GM12878 (cell line): ENCODE measurements around the gene CCDC120. TPM values are rescaled to one million over a fixed set of nuclear protein-coding genes. Genes with fewer than 3 reads are reported as not detected.

Experiments used
- ATAC-seq: fragments of 200-7000 bp; cut with Tn5 transposase; 3 replicates; pipeline ENCODE4 v1.9.1; 2020; ENCODE audit warnings: mild to moderate bottlenecking, moderate library complexity
- BruUV-seq: library from RNA; stranded (reverse); fragments of 400-500 nt; replicated peaks from 2 replicates; lab custom pipeline; 2021; lab: Mats Ljungman, UMichigan
- CTCF ChIA-PET: fragments of 300-600 bp; sonication (Branson Sonifier 250); formaldehyde crosslinking; extraction: SDS; loops from one replicate; lab custom pipeline; 2021; ENCODE audit warnings: inconsistent platforms; lab: Yijun Ruan, JAX
- POLR2A ChIA-PET: fragments of 350-600 bp; formaldehyde crosslinking; extraction: SDS; loops from one replicate; lab custom pipeline; 2021; ENCODE audit warnings: inconsistent platforms; lab: Charles Lee
- RAD21 ChIA-PET: fragments of 300-600 bp; sonication (Branson Sonifier 250); formaldehyde crosslinking; loops from one replicate; lab custom pipeline; 2023; ENCODE audit warnings: antibody characterized with exemption; ENCODE audit not compliant: unreplicated experiment; lab: Charles Lee
- SMC1A ChIA-PET: fragments of 300-600 bp; sonication (Branson Sonifier 250); formaldehyde crosslinking; loops from one replicate; lab custom pipeline; 2023; ENCODE audit not compliant: unreplicated experiment, uncharacterized antibody; lab: Charles Lee
- DNase-seq: peaks from one replicate; pipeline ENCODE4 v3.0.0-alpha.2; 2011; ENCODE audit warnings: low read depth, low spot score
- FAIRE-seq: peaks from 3 replicates; lab custom pipeline; 2011; peaks lifted over from hg19 to GRCh38; lab: Jason Lieb, UNC
- H2AFZ ChIP-seq: 2 replicates; pipeline ENCODE4 v1.6.0; 2011; ENCODE audit warnings: low read depth, low read length, control low read depth; ENCODE audit not compliant: control insufficient read depth
- H3K27ac ChIP-seq: 2 replicates; pipeline ENCODE4 v1.5.1; 2011; ENCODE audit warnings: control low read depth; ENCODE audit not compliant: control insufficient read depth, insufficient read depth
- H3K27me3 ChIP-seq, 2 experiments: replicated peaks in 1 of 2; 2 replicates each; pipeline versions ENCODE4 v1.6.0 to v1.6.1; 2011; ENCODE audit warnings: low read length in 1 of 2; ENCODE audit not compliant: control insufficient read depth in 2 of 2, insufficient read depth in 2 of 2
- H3K36me3 ChIP-seq, 2 experiments: 2 replicates each; pipeline ENCODE4 v1.5.1; 2011; ENCODE audit warnings: low read length in 1 of 2; ENCODE audit not compliant: control insufficient read depth in 2 of 2, insufficient read depth in 2 of 2
- H3K4me1 ChIP-seq: 2 replicates; pipeline ENCODE4 v1.6.1; 2011; ENCODE audit warnings: mild to moderate bottlenecking, low read length, moderate library complexity, mixed read lengths; ENCODE audit not compliant: control insufficient read depth, insufficient read depth
- H3K4me2 ChIP-seq: 2 replicates; pipeline ENCODE4 v1.6.0; 2011; ENCODE audit warnings: control low read depth; ENCODE audit not compliant: control insufficient read depth, insufficient read depth
- H3K4me3 ChIP-seq: fragments of 200-600 bp; sonication (generic); 2 replicates; pipeline ENCODE4 v1.5.1; 2016
- H3K79me2 ChIP-seq: 2 replicates; pipeline ENCODE4 v1.6.0; 2011; ENCODE audit warnings: low read length; ENCODE audit not compliant: control insufficient read depth, insufficient read depth
- H3K9ac ChIP-seq: 2 replicates; pipeline ENCODE4 v1.8.0; 2011; ENCODE audit warnings: low read length, control low read depth, mixed read lengths; ENCODE audit not compliant: control insufficient read depth, insufficient read depth
- H3K9me3 ChIP-seq: replicated peaks from 3 replicates; pipeline ENCODE4 v1.5.1; 2011; ENCODE audit warnings: mild to moderate bottlenecking, low read length; ENCODE audit not compliant: control insufficient read depth, insufficient read depth
- H4K20me1 ChIP-seq: 2 replicates; pipeline ENCODE4 v1.6.0; 2011; ENCODE audit not compliant: control insufficient read depth, insufficient read depth
- DPF2 ChIP-seq: fragments of 450-650 bp; IDR thresholded peaks from 2 replicates; pipeline ENCODE4 v1.6.1; 2017; ENCODE audit warnings: mild to moderate bottlenecking
- ELK1 ChIP-seq: IDR thresholded peaks from 2 replicates; pipeline ENCODE4 v1.6.1; 2012; ENCODE audit warnings: low read depth, low read length, improper control_type of control experiment
- IRF4 ChIP-seq: IDR thresholded peaks from 2 replicates; pipeline ENCODE4 v1.6.1; 2011; ENCODE audit warnings: low read depth, low read length
- MAX ChIP-seq: IDR thresholded peaks from 2 replicates; pipeline ENCODE4 v1.6.1; 2012; ENCODE audit warnings: low read depth, low read length, improper control_type of control experiment
- MEF2B ChIP-seq: fragments of 450-650 bp; IDR thresholded peaks from 2 replicates; pipeline ENCODE4 v1.6.1; 2018; ENCODE audit warnings: mild to moderate bottlenecking, moderate library complexity; ENCODE audit not compliant: partially characterized antibody, poor library complexity, severe bottlenecking
- RELB ChIP-seq: fragments of 450-650 bp; IDR thresholded peaks from 2 replicates; pipeline ENCODE4 v1.6.1; 2017; ENCODE audit warnings: low read depth, mild to moderate bottlenecking, moderate library complexity
- RFX5 ChIP-seq: IDR thresholded peaks from 2 replicates; pipeline ENCODE4 v1.6.1; 2011; ENCODE audit warnings: low read depth, low read length, improper control_type of control experiment
- SP1 ChIP-seq: IDR thresholded peaks from one replicate; pipeline ENCODE4 v1.6.1; 2011; ENCODE audit warnings: low read depth, low read length
- ZNF592 ChIP-seq: fragments of 450-650 bp; IDR thresholded peaks from 2 replicates; pipeline ENCODE4 v1.6.1; 2017; ENCODE audit warnings: mild to moderate bottlenecking, moderate library complexity
- WGBS: methylation state at CpG from one replicate; pipeline ENCODE4 v1.1.6; 2016; ENCODE audit warnings: low lambda C conversion rate; ENCODE audit not compliant: insufficient replicate concordance, insufficient coverage; ENCODE audit errors: missing lambda C conversion rate; 5-methylcytosine and 5-hydroxymethylcytosine counted together
- in situ Hi-C: fragments of 300-500 bp; cut with MboI; formaldehyde crosslinking; loops from 9 replicates; pipeline ENCODE4 v1.14.3; 2018; ENCODE audit warnings: mixed read lengths
- intact Hi-C: fragments of 100-400 bp; cut with micrococcal nuclease; formaldehyde crosslinking; loops from one replicate; pipeline ENCODE4 v1.14.2; 2022; ENCODE audit not compliant: unreplicated experiment
- polyA plus RNA-seq, 11 experiments: library from polyadenylated mRNA; depleted of rRNA in 4 of 11; unstranded in 6 of 11; stranded (reverse) in 5 of 11; fragments of >200 nt; fragmentation: Nextera tagmentation in 4 of 11; fragmentation: Illumina TruSeq in 1 of 11; extraction: Ambion mirVana in 4 of 11; extraction: Trizol in 1 of 11; gene quantifications; 1 replicate in 1 of 11; 2 replicates in 10 of 11; pipeline versions ENCODE4 v1.2.1 to v1.2.3, GENCODE V29; 2011 to 2016; ENCODE audit warnings: inconsistent platforms in 2 of 11, missing spikeins in 2 of 11, low read depth in 1 of 11
- total RNA-seq, 4 experiments: library from RNA; depleted of rRNA in 3 of 4; stranded (reverse); fragments of >200 nt in 3 of 4; fragmentation: Illumina TruSeq in 1 of 4; extraction: Trizol in 1 of 4; gene quantifications; 2 replicates each; pipeline versions ENCODE4 v1.2.1 to v1.2.3, GENCODE V29; 2013 to 2021

The CCDC120 gene
- total and polyA plus RNA-seq, 10 of the 15 experiments (the other 5 are each of a cell fraction or from before 2014, with no cell fraction given), result 0.11 to 4.1 (median 0.76) TPM

- no peaks in the 10 kb centered on the region for H3K4me1 ChIP-seq
- H3K27me3 ChIP-seq, result no peaks in the 10 kb centered on the region
- POLR2A ChIA-PET, result no interaction called here
- RAD21 ChIA-PET, result no interaction called here
- no peaks in the 10 kb centered on the region for H4K20me1 ChIP-seq
- WGBS, result 75% methylated on average over 6 of the region's 6 CpGs
- CTCF ChIA-PET, result no interaction called here
- no peak overlapping the region for H3K4me2 ChIP-seq
- H3K27ac ChIP-seq, result no peak overlapping the region
- ATAC-seq (peak; percentile 25), DNase-seq (no peak), FAIRE-seq (no peak)
- no peak for TF ChIP-seq ZNF592
- TF ChIP-seq RELB, result no peak
- no peak for TF ChIP-seq MEF2B
- TF ChIP-seq SP1, result no peak
- no peak for TF ChIP-seq IRF4
- TF ChIP-seq DPF2, result no peak
- TF ChIP-seq RFX5, result no peak
- TF ChIP-seq ELK1, result no peak
- no peak for TF ChIP-seq MAX
- SMC1A ChIA-PET, result no interaction called here
- in situ Hi-C loops, result no loop called here
- BruUV-seq, result no TSS peak
- no peak overlapping the region for H3K4me3 ChIP-seq
- intact Hi-C loops, result no loop called here
- H3K79me2 ChIP-seq, result no peaks in the 10 kb centered on the region
- H3K36me3 ChIP-seq, result no peaks in the 10 kb centered on the region; a peak in 1 of 4 replicates
- no peak overlapping the region for H2AFZ ChIP-seq
- H3K9me3 ChIP-seq, result no peaks in the 10 kb centered on the region
- no peak overlapping the region for H3K9ac ChIP-seq
Measured at GRCh38 chrX:49029876-49030275, 28.9 kb upstream of the CCDC120 start.
